Esophagus muscularis mucosa (tissue), 4 donors: Measurements from ENCODE around the gene KLHL29. TPM values are rescaled to one million over a fixed set of nuclear protein-coding genes. Genes with fewer than 3 reads are reported as not detected.
A peak's percentile ranks its signal among the peaks of the same experiment; 100 is the strongest.

ENCODE experiments used
- DNase-seq: peaks from one replicate; pipeline ENCODE4 v3.0.0-alpha.2; 2017; ENCODE audit errors: extremely low spot score
- H3K27ac ChIP-seq, 4 donors: fragments of 200-600 bp; sonication (generic); replicated peaks in 1 of 4; 1 replicate in 3 of 4; 2 replicates in 1 of 4; pipeline ENCODE4 v1.5.1; 2016 to 2019; ENCODE audit warnings: mild to moderate bottlenecking in 1 of 4
- H3K27me3 ChIP-seq, 4 donors: fragments of 200-600 bp; sonication (generic); one replicate each; pipeline versions ENCODE4 v1.5.1 to v1.6.0; 2016 to 2019
- H3K36me3 ChIP-seq, 4 donors: fragments of 200-600 bp; sonication (generic); one replicate each; pipeline ENCODE4 v1.5.1; 2016 to 2019
- H3K4me1 ChIP-seq, 4 donors: fragments of 200-600 bp; sonication (generic); one replicate each; pipeline ENCODE4 v1.5.1; 2016 to 2019
- H3K4me3 ChIP-seq, 4 donors: fragments of 200-600 bp; sonication (generic); 1 replicate in 2 of 4; 2 replicates in 2 of 4; pipeline ENCODE4 v1.5.1; 2016 to 2019; ENCODE audit warnings: mild to moderate bottlenecking in 4 of 4, moderate library complexity in 1 of 4
- H3K9me3 ChIP-seq, 4 donors: fragments of 200-600 bp; sonication (generic); 1 replicate in 3 of 4; 2 replicates in 1 of 4; pipeline ENCODE4 v1.5.1; 2016 to 2019
- EP300 ChIP-seq: sonication (generic); formaldehyde crosslinking; IDR thresholded peaks from one replicate; pipeline ENCODE4 v1.6.1; 2017; ENCODE audit warnings: antibody characterized with exemption
- POLR2A ChIP-seq: fragments of 450-650 bp; IDR thresholded peaks from one replicate; pipeline ENCODE4 v1.6.1; 2017; ENCODE audit warnings: antibody characterized with exemption, moderate library complexity, mild to moderate bottlenecking, low read depth
- POLR2AphosphoS5 ChIP-seq, 2 donors: sonication (generic); formaldehyde crosslinking; IDR thresholded peaks; one replicate each; pipeline ENCODE4 v1.6.1; 2017; ENCODE audit warnings: antibody characterized with exemption in 2 of 2
- WGBS: methylation state at CpG from one replicate; pipeline ENCODE4 v1.1.5; 2018; 5-methylcytosine and 5-hydroxymethylcytosine counted together
- intact Hi-C: fragments of 100-400 bp; cut with DNase I; formaldehyde crosslinking; loops from one replicate; pipeline ENCODE4 v1.15.1; 2023
- total RNA-seq, 4 donors: library from RNA; depleted of rRNA; stranded (reverse); fragments of >200 nt; gene quantifications; one replicate each; pipeline versions ENCODE4 v1.1.0 to v1.2.1, GENCODE V29; 2016
- TF ChIP-seq, protein P1 (sequence below), 3 experiments: fragments of 200-600 bp in 2 of 3; fragments of 450-650 bp in 1 of 3; sonication (generic) in 2 of 3; IDR thresholded peaks; one replicate each; pipeline ENCODE4 v1.5.1; 2017 to 2019; ENCODE audit warnings: antibody characterized with exemption in 3 of 3, mild to moderate bottlenecking in 2 of 3, moderate library complexity in 1 of 3

The KLHL29 gene
- total RNA-seq, 4 donors from 2014 or later: 22.0 to 26.1 (median 23.4) TPM

DNA sequence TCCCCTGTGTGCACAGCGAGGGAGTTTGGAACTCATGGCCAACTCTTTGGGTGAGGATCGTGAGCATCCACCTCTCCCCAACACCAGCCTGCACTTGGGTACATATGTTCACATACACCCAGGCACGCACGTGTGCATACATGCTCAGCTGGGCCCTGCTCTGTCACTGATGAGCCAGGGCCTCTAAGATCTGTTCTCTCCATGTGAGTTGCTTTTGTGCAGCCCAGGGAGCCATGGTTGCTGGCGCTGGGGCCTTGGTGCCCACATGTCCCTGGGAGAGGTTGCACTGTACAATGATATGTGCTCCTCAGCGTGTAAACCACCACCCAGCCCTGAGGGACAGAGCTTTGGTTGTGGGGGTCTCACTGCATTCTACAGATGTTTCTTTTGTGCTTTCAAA lies 44.1 kb downstream of the KLHL29 start:
- 93% methylated on average over 6 of the region's 6 CpGs for WGBS
- intact Hi-C loops: loop anchor here (5.0 to 10.0 kb wide), 2 partner anchors 56 to 168 kb away; no protein-coding TSS in a partner anchor
- Histone ChIP-seq H3K4me1 (peaks cover 18 to 51% (median 44%) of the 10 kb centered on the region in 4 donors), H3K27me3 (no peaks in the 10 kb centered on the region), H3K9me3 (no peaks in the 10 kb centered on the region), H3K4me3 (no peak overlapping the region), H3K36me3 (no peaks in the 10 kb centered on the region), H3K27ac (peak overlapping the region in 1 of 4 donors; percentile 24)
- TF ChIP-seq EP300: no peak
- TF ChIP-seq, protein P1, sequence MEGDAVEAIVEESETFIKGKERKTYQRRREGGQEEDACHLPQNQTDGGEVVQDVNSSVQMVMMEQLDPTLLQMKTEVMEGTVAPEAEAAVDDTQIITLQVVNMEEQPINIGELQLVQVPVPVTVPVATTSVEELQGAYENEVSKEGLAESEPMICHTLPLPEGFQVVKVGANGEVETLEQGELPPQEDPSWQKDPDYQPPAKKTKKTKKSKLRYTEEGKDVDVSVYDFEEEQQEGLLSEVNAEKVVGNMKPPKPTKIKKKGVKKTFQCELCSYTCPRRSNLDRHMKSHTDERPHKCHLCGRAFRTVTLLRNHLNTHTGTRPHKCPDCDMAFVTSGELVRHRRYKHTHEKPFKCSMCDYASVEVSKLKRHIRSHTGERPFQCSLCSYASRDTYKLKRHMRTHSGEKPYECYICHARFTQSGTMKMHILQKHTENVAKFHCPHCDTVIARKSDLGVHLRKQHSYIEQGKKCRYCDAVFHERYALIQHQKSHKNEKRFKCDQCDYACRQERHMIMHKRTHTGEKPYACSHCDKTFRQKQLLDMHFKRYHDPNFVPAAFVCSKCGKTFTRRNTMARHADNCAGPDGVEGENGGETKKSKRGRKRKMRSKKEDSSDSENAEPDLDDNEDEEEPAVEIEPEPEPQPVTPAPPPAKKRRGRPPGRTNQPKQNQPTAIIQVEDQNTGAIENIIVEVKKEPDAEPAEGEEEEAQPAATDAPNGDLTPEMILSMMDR (IDR thresholded peaks at IDR 0.05): no peak
- no peak for TF ChIP-seq POLR2AphosphoS5 (IDR thresholded peaks at IDR 0.05)
- TF ChIP-seq POLR2A: no peak
- DNase-seq: no peak

GRCh38 chr2:23430263-23430662 lies 45.3 kb downstream of the KLHL29 start:
- 70% methylated on average over 2 of the region's 2 CpGs for WGBS

GRCh38 chr2:23432531-23432930 lies 47.6 kb downstream of the KLHL29 start:
- Histone ChIP-seq H3K9me3 (no peaks in the 10 kb centered on the region), H3K36me3 (no peaks in the 10 kb centered on the region), H3K4me1 (peaks cover 0 to 48% (median 43%) of the 10 kb centered on the region in 4 donors), H3K27me3 (no peaks in the 10 kb centered on the region), H3K4me3 (no peak overlapping the region), H3K27ac (no peak overlapping the region)
- TF ChIP-seq, protein P1 (IDR thresholded peaks at IDR 0.05): no peak
- TF ChIP-seq EP300: no peak
- TF ChIP-seq POLR2AphosphoS5 (IDR thresholded peaks at IDR 0.05): no peak
- no peak for TF ChIP-seq POLR2A
- intact Hi-C loops: no loop called here
- no peak for DNase-seq
- WGBS: 66% methylated on average over 3 of the region's 3 CpGs

More at GRCh38 chr2:23430263-23430662, 45.3 kb downstream of the KLHL29 start:
- Histone ChIP-seq H3K27ac (peak overlapping the region; percentile 46 to 64 (median 52)), H3K36me3 (no peaks in the 10 kb centered on the region), H3K27me3 (no peaks in the 10 kb centered on the region), H3K4me1 (peaks cover 17 to 52% (median 47%) of the 10 kb centered on the region in 4 donors), H3K9me3 (no peaks in the 10 kb centered on the region), H3K4me3 (no peak overlapping the region)
- no peak for DNase-seq
- TF ChIP-seq POLR2A (no peak), POLR2AphosphoS5 (IDR thresholded peaks at IDR 0.05) (peak in 1 of 2 donors; percentile 74)
- intact Hi-C loops: no loop called here

DNA sequence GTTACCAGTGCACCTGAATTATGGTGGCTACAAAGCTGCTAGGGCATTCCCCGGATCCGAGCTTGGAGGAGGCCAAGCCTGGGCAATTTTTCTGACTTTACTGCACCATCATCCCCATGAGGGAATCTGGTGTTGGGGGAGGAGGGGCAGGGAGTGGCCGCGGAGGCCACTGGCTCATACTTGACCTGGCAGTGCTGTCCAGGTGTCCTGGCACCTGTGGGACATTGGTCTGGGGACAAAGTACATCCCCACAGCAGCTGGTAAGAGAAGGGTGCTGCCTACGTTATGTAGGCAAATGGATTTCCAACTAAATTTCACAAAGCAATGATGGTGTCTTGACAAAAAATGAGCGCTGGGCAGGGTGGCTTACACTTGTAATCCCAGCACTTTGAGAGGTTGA lies 48.3 kb downstream of the KLHL29 start:
- H3K27me3 ChIP-seq: no peaks in the 10 kb centered on the region
- no peak overlapping the region for H3K4me3 ChIP-seq
- intact Hi-C loops: no loop called here
- H3K36me3 ChIP-seq: no peaks in the 10 kb centered on the region
- H3K27ac ChIP-seq: no peak overlapping the region
- H3K9me3 ChIP-seq: no peaks in the 10 kb centered on the region
- 95% methylated on average over 6 of the region's 6 CpGs for WGBS
- TF ChIP-seq POLR2A (no peak), EP300 (no peak)
- TF ChIP-seq, protein P1 (IDR thresholded peaks at IDR 0.05): no peak
- H3K4me1 ChIP-seq: peaks cover 0 to 44% (median 39%) of the 10 kb centered on the region in 4 donors
- no peak for DNase-seq

- intact Hi-C loops: no loop called here
- Histone ChIP-seq H3K9me3 (no peaks in the 10 kb centered on the region), H3K36me3 (no peaks in the 10 kb centered on the region), H3K4me3 (no peak overlapping the region), H3K27ac (peak overlapping the region; percentile 11 to 48 (median 25)), H3K4me1 (peaks cover 0 to 44% (median 39%) of the 10 kb centered on the region in 4 donors), H3K27me3 (no peaks in the 10 kb centered on the region)
- TF ChIP-seq EP300 (no peak), POLR2AphosphoS5 (IDR thresholded peaks at IDR 0.05) (peak in 1 of 2 donors; percentile 28)
- DNase-seq: no peak
- 52% methylated on average over 6 of the region's 6 CpGs for WGBS
Measured at GRCh38 chr2:23434721-23435121, 49.7 kb downstream of the KLHL29 start.
